GM19351 (cell line): ENCODE data around the gene KRT33A.
"Not testable (repeated sequence)": the region's sequence is repeated elsewhere in the genome, so short reads cannot be mapped to it uniquely, and the experiment has no call there.

ENCODE experiments used
- ATAC-seq: cut with Tn5 transposase; IDR thresholded peaks from one replicate; pipeline ENCODE4 v1.9.1; 2021; ENCODE audit warnings: mild to moderate bottlenecking, moderate library complexity; ENCODE audit not compliant: unreplicated experiment

KRT33A gene

GRCh38 chr17:41366070-41366469 is 15.4 kb upstream of the KRT33A start:
- ATAC-seq: no peak

DNA sequence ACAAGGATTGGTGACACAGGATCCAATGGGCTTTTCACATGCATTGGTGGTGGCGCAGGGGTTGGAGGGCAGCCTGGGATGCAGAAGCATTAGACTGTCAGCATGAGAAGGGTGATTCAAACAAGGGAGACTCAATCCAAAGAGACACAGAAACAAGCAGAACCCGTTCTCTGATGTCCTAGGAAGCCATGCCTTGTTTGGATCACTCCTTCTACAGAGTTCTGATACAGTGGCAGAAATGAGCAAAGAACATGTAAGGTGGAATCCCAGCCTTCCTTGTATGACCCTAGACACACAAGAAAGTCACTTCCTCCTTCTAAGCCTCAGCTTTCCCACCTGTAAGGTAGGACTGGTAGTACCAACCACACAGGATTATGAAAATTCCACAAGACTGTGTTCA is 13.3 kb upstream of the KRT33A start:
- no peak for ATAC-seq

- ATAC-seq: no peak
Observed at GRCh38 chr17:41360296-41360995, 9.8 kb upstream of the KRT33A start.

DNA sequence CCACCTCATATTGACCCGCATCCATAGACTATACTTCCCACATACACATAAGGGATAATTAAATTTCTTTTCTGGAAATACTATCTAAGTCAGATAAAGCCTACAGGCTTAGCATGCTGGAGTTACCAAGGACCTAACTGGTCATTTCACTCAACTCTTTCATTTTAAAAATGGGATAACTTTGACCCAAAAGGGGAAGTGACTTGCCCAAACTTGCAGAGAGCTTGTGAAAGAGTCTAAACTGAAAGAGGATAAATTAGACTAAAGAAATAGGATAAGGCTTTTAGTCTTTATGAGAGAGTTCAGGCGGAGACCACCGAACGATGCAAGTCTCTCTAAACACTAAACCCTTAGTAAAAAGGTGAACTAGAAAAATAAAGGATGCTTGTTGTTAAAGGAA is 3.9 kb upstream of the KRT33A start:
- ATAC-seq: no peak

GRCh38 chr17:41352597-41353366 is 2.2 kb upstream of the KRT33A start:
- ATAC-seq: no peak

GRCh38 chr17:41351177-41351576 is 549 bp upstream of the KRT33A start:
- no peak for ATAC-seq

GRCh38 chr17:41347869-41348760 is 2.5 kb downstream of the KRT33A start:
- no peak for ATAC-seq

GRCh38 chr17:41346421-41346820 is 4.2 kb downstream of the KRT33A start:
- not testable (repeated sequence) for ATAC-seq

DNA sequence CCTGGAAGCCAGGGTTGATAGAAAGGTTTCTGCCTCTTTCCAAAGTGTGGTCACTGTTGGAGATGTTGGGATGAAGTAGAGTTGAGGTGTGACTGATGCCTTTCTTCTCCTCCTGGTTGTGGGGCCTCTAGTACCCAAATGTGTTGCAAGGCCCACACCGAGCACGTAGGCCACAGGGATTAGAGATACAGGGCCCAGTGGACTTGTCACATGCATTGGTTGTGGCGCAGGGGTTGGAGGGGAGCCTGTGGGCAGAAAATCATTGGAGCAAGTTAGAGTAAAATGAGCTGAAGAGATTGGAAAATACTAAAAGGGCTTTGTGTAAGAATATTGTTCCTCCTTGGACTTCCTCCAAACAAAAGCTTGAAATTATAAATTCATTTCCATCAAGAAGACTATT is 4.6 kb downstream of the KRT33A start:
- no peak for ATAC-seq

DNA sequence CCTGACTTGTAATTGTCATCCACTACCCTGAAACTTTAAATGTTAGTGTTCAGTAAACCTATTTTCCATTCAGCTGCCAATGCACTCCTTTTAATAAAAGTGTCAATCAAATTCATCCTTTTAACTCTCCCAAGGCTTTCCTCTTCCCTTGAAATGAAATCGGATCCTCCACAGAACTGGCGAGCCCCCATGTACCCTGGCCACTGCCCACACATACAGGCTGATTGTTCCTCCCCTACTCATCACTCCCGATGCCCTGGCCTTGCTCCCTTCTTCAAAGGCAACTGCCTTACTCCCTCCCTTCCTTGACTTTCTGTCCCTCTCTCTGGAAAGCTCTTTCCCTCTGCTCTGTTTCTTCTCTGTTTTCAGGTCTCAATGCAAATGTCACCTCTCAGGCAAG is 7.6 kb downstream of the KRT33A start:
- ATAC-seq: no peak

- no peak for ATAC-seq
Observed at GRCh38 chr17:41340934-41341861, 9.4 kb downstream of the KRT33A start.

DNA sequence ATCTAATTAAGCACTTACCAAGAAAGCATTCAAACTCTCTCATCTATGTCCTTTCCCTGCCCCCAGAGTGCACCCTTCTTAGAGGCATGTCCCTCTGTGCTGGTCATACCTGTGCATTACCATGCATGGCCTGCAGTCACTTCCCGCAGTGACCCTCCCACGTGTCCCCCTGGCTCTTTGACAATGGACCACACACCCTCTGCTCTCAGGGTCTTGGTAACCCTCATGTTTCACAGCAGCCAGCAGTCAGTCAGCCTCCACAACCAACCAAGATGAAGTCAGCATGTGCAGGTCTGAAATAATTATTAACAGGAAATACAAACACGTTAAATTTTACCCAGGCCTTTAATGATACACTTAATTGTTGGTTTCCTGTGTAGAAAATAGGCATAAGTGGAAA is 10.1 kb downstream of the KRT33A start:
- no peak for ATAC-seq

DNA sequence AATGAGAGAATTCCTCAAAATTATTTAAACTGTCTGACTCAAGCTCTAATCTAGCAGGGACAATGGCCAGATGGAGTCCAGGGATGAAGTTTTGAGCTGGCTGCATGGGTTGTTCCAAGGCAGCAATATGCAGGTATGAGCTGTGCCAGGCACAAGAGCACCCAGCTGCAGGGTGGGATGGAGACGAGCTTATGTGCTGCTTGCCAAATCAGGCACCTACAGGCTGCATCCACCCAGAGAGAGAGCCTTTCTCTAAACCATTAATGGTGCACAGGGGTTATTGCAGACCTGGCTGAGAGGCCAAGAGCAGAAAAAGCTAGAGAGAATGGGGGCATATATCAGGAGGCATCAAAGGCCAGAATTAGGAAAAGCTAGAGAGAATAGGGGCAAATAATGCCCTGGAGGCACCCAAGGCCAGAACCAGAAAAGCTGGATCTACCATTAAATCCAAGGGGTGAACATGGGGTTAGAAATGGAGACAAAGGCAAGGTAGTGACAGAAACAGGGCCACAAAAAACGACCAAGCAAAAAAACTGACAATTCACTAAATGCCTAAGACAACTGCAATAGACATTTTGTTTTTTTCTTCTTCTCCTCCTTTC is 11.0 kb downstream of the KRT33A start:
- no peak for ATAC-seq

GRCh38 chr17:41338961-41339485 is 11.6 kb downstream of the KRT33A start:
- ATAC-seq: no peak

GRCh38 chr17:41335747-41336146 is 14.9 kb downstream of the KRT33A start:
- no peak for ATAC-seq

DNA sequence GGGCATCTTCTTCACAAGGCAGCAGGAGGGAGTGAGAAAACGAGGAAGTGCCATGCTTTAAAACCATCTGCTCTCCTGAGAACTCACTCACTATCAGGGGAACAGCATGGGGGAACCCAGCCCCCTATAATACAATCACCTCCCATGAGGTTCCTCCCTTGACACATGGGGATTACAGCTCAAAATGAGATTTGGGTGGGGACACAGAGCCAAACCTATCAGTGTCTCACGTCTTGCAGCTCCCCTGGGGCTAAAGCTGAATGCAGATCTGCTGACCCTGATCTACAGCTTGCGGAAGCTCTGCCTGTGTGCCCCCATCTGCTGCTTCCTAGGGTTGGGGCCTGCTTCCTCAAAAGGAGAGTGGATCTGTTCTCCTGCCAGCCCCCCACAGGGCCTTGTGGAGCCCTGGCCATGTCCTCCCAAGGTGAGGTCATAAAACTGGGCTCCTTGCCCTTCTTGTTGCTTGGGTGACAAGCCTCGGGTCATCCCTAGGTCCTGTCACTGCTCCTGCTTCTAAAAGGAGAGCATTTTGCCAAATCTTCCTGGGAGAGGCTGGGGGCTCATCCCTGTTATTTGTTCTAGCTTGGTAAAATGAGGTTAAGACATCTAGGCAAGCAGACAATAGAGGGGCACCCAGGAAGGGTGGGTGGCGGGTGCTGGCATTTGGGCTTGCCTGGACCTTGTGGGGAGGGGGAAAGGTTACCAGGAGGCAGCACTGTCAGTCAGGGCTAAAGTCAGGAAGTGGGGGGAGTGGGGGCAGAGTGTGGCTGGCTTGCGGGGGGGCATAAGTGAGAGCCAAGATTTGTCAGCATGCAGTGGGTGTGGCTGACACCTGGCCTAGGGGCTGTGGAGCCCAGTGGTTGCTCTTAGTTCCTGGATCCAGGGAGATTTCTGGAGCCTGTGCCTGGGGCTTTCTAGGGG is 16.0 kb downstream of the KRT33A start:
- no peak for ATAC-seq

- ATAC-seq: no peak
Observed at GRCh38 chr17:41333836-41334235, 16.8 kb downstream of the KRT33A start.

GRCh38 chr17:41333098-41333497 is 17.5 kb downstream of the KRT33A start:
- no peak for ATAC-seq

GRCh38 chr17:41332239-41332638 is 18.4 kb downstream of the KRT33A start:
- no peak for ATAC-seq
